SK-N-SH (cell line): Measurements from ENCODE around the gene FRMD3. TPM values are rescaled to one million over a fixed set of nuclear protein-coding genes. Genes with fewer than 3 reads are reported as not detected.

Experiments used
- CTCF ChIA-PET: fragments of 300-600, 350-600 bp; formaldehyde crosslinking; extraction: SDS; loops from one replicate; lab custom pipeline; 2021; lab: Yijun Ruan, JAX
- POLR2A ChIA-PET: fragments of 350-600 bp; sonication (Branson Sonifier 250); formaldehyde crosslinking; extraction: SDS; loops from one replicate; lab custom pipeline; 2020; ENCODE audit warnings: antibody characterized with exemption, inconsistent platforms; lab: Yijun Ruan, JAX
- DNase-seq: peaks from one replicate; pipeline ENCODE4 v3.0.0; 2012
- H2AFZ ChIP-seq: fragments of 200-600 bp; sonication (generic); 2 replicates; pipeline ENCODE4 v1.8.1; 2016; ENCODE audit warnings: antibody characterized with exemption, mild to moderate bottlenecking, low read depth
- H3F3A ChIP-seq: fragments of 200-600 bp; sonication (generic); replicated peaks from 2 replicates; pipeline ENCODE3; 2016; ENCODE audit warnings: antibody characterized with exemption, mild to moderate bottlenecking; ENCODE audit not compliant: insufficient read depth
- H3K27ac ChIP-seq, 2 experiments: fragments of 200-500 bp in 1 of 2; fragments of 200-600 bp in 1 of 2; sonication (Bioruptor generic) in 1 of 2; sonication (generic), shearing (Covaris generic) in 1 of 2; 2 replicates each; pipeline versions ENCODE4 v1.5.1 to v1.6.1; 2014 to 2016; ENCODE audit warnings: low read depth in 2 of 2, inconsistent platforms in 1 of 2, low read length in 1 of 2, mild to moderate bottlenecking in 1 of 2, mixed read lengths in 1 of 2
- H3K27me3 ChIP-seq: fragments of 200-600 bp; sonication (generic), shearing (Covaris generic); 2 replicates; pipeline ENCODE4 v1.6.1; 2016; ENCODE audit warnings: mixed run types; ENCODE audit not compliant: insufficient read depth
- H3K36me3 ChIP-seq, 2 experiments: fragments of 200-500 bp in 1 of 2; fragments of 200-600 bp in 1 of 2; sonication (Bioruptor generic) in 1 of 2; sonication (generic) in 1 of 2; replicated peaks in 1 of 2; 2 replicates each; pipeline versions ENCODE3 to v1.5.1; 2014 to 2016; ENCODE audit warnings: low read length in 1 of 2, mild to moderate bottlenecking in 1 of 2; ENCODE audit not compliant: insufficient read depth in 2 of 2, control insufficient read depth in 1 of 2
- H3K4me1 ChIP-seq, 2 experiments: fragments of 200-500 bp in 1 of 2; fragments of 200-600 bp in 1 of 2; sonication (Bioruptor generic) in 1 of 2; sonication (generic), shearing (Covaris generic) in 1 of 2; 2 replicates each; pipeline versions ENCODE4 v1.5.1 to v1.6.1; 2014 to 2016; ENCODE audit warnings: low read depth in 1 of 2, low read length in 1 of 2, mixed run types in 1 of 2; ENCODE audit not compliant: insufficient read depth in 2 of 2, control insufficient read depth in 1 of 2
- H3K4me2 ChIP-seq: fragments of 200-600 bp; sonication (generic), shearing (Covaris generic); 2 replicates; pipeline ENCODE4 v1.6.1; 2017; ENCODE audit warnings: mixed run types
- H3K4me3 ChIP-seq, 2 experiments: fragments of 200-500 bp in 1 of 2; fragments of 200-600 bp in 1 of 2; sonication (Bioruptor generic) in 1 of 2; sonication (generic), shearing (Covaris generic) in 1 of 2; 2 replicates each; pipeline versions ENCODE4 v1.5.1 to v1.8.1; 2014 to 2016; ENCODE audit warnings: low read depth in 2 of 2, inconsistent platforms in 1 of 2, low read length in 1 of 2, mild to moderate bottlenecking in 1 of 2, mixed read lengths in 1 of 2, moderate library complexity in 1 of 2
- H3K79me2 ChIP-seq: fragments of 200-600 bp; sonication (generic); 2 replicates; pipeline ENCODE4 v1.8.1; 2017; ENCODE audit warnings: mild to moderate bottlenecking; ENCODE audit not compliant: insufficient read depth
- H3K9ac ChIP-seq: fragments of 200-600 bp; sonication (generic); 2 replicates; pipeline ENCODE4 v1.6.1; 2017; ENCODE audit warnings: mixed run types
- H3K9me2 ChIP-seq: fragments of 200-600 bp; sonication (generic); 2 replicates; pipeline ENCODE4 v1.6.1; 2017; ENCODE audit warnings: mixed run types
- H3K9me3 ChIP-seq: fragments of 200-600 bp; sonication (generic); 2 replicates; pipeline ENCODE4 v1.6.1; 2017; ENCODE audit warnings: mixed run types, mild to moderate bottlenecking, moderate library complexity
- H4K20me1 ChIP-seq: fragments of 200-600 bp; sonication (generic); 2 replicates; pipeline ENCODE4 v1.6.1; 2017; ENCODE audit warnings: mild to moderate bottlenecking, mixed run types; ENCODE audit not compliant: insufficient read depth
- EP300 ChIP-seq, 2 experiments: IDR thresholded peaks; 2 replicates each; pipeline versions ENCODE4 v1.4.0 to v1.6.1; 2012; ENCODE audit warnings: borderline replicate concordance in 1 of 2, low read depth in 1 of 2, low read length in 1 of 2
- FOXJ3 ChIP-seq: sonication (generic); formaldehyde crosslinking; IDR thresholded peaks from 2 replicates; pipeline ENCODE4 v1.5.1; 2020; ENCODE audit warnings: mild to moderate bottlenecking, missing genetic modification reagents
- FOXM1 ChIP-seq: IDR thresholded peaks from 2 replicates; pipeline ENCODE4 v1.4.0; 2012; ENCODE audit warnings: low read depth, mild to moderate bottlenecking
- GABPA ChIP-seq: IDR thresholded peaks from 2 replicates; pipeline ENCODE4 v1.4.0; 2012; ENCODE audit warnings: low read depth, mild to moderate bottlenecking
- MXI1 ChIP-seq: IDR thresholded peaks from 2 replicates; pipeline ENCODE4 v1.6.1; 2012; ENCODE audit warnings: mild to moderate bottlenecking, low read depth, low read length, improper control_type of control experiment
- NFIC ChIP-seq: IDR thresholded peaks from 2 replicates; pipeline ENCODE4 v1.4.0; 2012; ENCODE audit warnings: borderline replicate concordance
- RAD21 ChIP-seq: IDR thresholded peaks from 2 replicates; pipeline ENCODE4 v1.6.1; 2012; ENCODE audit warnings: mild to moderate bottlenecking, low read length
- RCOR1 ChIP-seq: fragments of 150-350 bp; IDR thresholded peaks from 2 replicates; pipeline ENCODE4 v1.6.1; 2017; ENCODE audit warnings: antibody characterized with exemption, low read length
- RFX5 ChIP-seq: IDR thresholded peaks from 2 replicates; pipeline ENCODE4 v1.6.1; 2012; ENCODE audit warnings: mild to moderate bottlenecking, improper control_type of control experiment, low read length
- TCF12 ChIP-seq: IDR thresholded peaks from 2 replicates; pipeline ENCODE4 v1.4.0; 2012
- WGBS: methylation state at CpG from one replicate; pipeline ENCODE4 v1.1.6; 2017; ENCODE audit warnings: low lambda C conversion rate; 5-methylcytosine and 5-hydroxymethylcytosine counted together
- polyA plus RNA-seq, 3 experiments: library from polyadenylated mRNA; depleted of rRNA; stranded (reverse); fragments of >200 nt; gene quantifications; 2 replicates each; pipeline ENCODE4 v1.2.3, GENCODE V29; 2012
- TF ChIP-seq, protein P1 (sequence below): fragments of 150-350 bp; IDR thresholded peaks from 2 replicates; pipeline ENCODE4 v1.6.1; 2016; ENCODE audit warnings: mild to moderate bottlenecking, low read depth, low read length

The FRMD3 gene
- polyA plus RNA-seq, 1 of the 3 experiments (the other 2 are of a cell fraction), result 0.89 TPM

DNA sequence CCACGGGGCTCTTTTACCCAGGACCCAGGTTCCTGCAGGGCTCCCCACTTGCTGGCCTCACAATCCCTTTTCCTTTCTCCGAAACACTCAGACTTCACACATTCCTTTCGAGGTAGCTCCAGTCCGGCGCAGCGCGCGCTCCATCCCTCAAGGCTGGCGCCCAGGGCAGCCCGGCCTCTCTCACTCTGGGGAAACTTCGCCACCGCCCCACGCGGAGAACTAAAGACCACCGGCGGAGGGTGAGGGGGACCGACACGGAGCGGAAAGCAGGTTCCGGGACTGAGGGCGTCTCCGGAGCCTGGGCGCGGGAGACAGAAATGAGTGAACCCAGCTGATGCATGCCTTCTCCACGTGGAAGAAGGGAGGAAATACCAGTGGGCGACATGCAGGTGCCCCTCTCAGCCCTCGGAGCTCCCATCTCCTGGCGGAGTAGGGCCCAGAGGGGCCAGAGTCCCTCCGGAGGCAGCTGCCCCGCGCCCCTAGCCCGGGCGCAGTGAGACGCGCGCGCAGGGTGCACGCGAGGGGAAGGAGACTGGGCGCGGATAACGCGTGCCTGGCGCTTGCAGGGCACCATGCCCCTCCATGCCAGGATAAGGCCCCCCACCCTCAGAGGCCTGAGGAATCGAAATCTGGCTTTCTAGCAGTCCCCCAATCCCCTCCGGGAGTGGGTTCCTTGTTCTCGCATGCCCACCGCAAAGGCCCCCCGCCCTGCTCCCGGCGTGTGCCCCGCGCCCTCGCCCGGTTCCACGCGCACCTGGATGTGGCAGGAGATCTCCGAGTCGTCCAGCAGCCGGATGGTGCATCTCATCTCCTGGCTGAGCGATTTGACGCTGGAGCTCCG lies 650 bp downstream of the FRMD3 start:
- peak overlapping the region; percentile 85 for H3K4me2 ChIP-seq
- POLR2A ChIA-PET, result interaction anchor here (0.6 to 1.5 kb wide), 5 partner anchors 85 to 318 kb away, joined by 3 to 5 read pairs (median 3); partner anchors contain the start of gene IDNK
- H3K9me2 ChIP-seq, result no peaks in the 10 kb centered on the region
- no peaks in the 10 kb centered on the region for H3K27me3 ChIP-seq
- DNase-seq, result peak; percentile 47
- H2AFZ ChIP-seq, result peak overlapping the region; percentile 81
- peaks cover 0 to 23% of the 10 kb centered on the region in 2 experiments; a peak in 2 of 4 replicates for H3K4me1 ChIP-seq
- H3F3A ChIP-seq, result peaks cover 4% of the 10 kb centered on the region
- TF ChIP-seq MXI1 (peak; percentile 79), RFX5 (no peak)
- peaks cover 58% of the 10 kb centered on the region for H3K79me2 ChIP-seq
- peak overlapping the region; percentile 74 to 79 for H3K4me3 ChIP-seq
- peak overlapping the region; percentile 59; the same call in 1 of the 2 replicates for H3K9ac ChIP-seq
- H4K20me1 ChIP-seq, result no peaks in the 10 kb centered on the region
- H3K27ac ChIP-seq, result peak overlapping the region; percentile 40 to 80; a peak in 3 of 4 replicates
- no peaks in the 10 kb centered on the region for H3K36me3 ChIP-seq
- CTCF ChIA-PET, result interaction anchor here (0.7 to 4.5 kb wide), 27 partner anchors 8 to 340 kb away, joined by 3 to 89 read pairs (median 5); no protein-coding TSS in a partner anchor
- WGBS, result 5% methylated on average over 29 of the region's 63 CpGs
- no peaks in the 10 kb centered on the region for H3K9me3 ChIP-seq

DNA sequence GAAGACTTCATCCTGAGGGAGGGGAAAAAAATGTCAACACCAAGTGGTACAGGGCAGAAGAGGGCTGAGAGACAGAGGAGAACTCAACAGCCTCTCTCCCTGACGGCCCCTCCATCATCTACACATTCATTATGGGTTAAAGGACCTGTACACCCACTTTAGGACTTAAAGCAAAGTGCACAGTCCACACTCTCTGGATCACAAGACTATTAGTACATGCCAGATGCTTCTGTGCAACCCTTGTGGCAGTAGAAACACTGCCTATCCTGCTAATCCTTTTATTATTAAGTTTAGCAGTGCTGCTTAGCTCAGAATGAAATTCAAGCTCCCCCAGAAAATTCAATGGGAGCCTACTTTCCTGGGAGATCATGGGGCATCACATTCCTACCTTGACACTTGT lies 1.9 kb downstream of the FRMD3 start:
- H3K4me2 ChIP-seq, result peak overlapping the region; percentile 85
- no peaks in the 10 kb centered on the region for H3K36me3 ChIP-seq
- 0 out of 2 replicates have a peak, but pooled peaks cover 3% of the 10 kb centered on the region for H4K20me1 ChIP-seq
- DNase-seq, result no peak
- H3K79me2 ChIP-seq, result peaks cover 70% of the 10 kb centered on the region
- CTCF ChIA-PET, result interaction anchor here (2.9 to 4.5 kb wide), 2 partner anchors 87 to 201 kb away, joined by 16 to 89 read pairs; no protein-coding TSS in a partner anchor
- peak overlapping the region in 1 of 2 experiments; percentile 74; a peak in 2 of 4 replicates for H3K4me3 ChIP-seq
- H2AFZ ChIP-seq, result no peak overlapping the region
- no peak overlapping the region for H3K27ac ChIP-seq
- H3K4me1 ChIP-seq, result peaks cover 0 to 23% of the 10 kb centered on the region in 2 experiments; a peak in 2 of 4 replicates
- H3K27me3 ChIP-seq, result no peaks in the 10 kb centered on the region
- peaks cover 4% of the 10 kb centered on the region for H3F3A ChIP-seq
- POLR2A ChIA-PET, result no interaction called here
- TF ChIP-seq EP300 (IDR thresholded peaks at IDR 0.05; ENCODE audit: borderline replicate concordance in 1 of 2, low read depth in 1 of 2, low read length in 1 of 2) (no peak), GABPA (no peak), RAD21 (0 out of 2 replicates have a peak, but pooled peaks have one; percentile 13), TCF12 (no peak)
- H3K9me3 ChIP-seq, result no peaks in the 10 kb centered on the region
- 75% methylated on average over 1 of the region's 1 CpG for WGBS
- H3K9ac ChIP-seq, result no peak overlapping the region
- H3K9me2 ChIP-seq, result no peaks in the 10 kb centered on the region

DNA sequence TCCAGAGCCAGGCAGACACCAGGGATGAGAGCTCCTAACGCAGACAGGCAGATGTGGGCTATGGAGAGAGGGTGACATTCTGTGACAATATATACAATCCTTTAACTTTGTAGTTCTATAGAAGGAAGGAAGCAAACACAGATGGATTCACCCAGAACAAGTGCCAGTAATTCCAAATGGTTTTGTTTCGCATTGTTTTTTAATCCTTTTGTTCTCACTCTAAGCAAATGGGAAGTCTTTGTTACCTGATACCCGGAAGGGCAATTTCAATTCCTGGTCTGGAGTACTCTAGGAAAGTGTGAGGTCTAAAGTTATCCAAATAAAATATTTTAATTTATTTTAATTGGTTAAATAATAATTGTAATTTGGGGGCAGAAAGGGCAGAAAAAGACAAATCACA lies 2.5 kb downstream of the FRMD3 start:
- H3K9ac ChIP-seq, result no peak overlapping the region
- ChIA-PET CTCF (interaction anchor here (1.1 to 2.2 kb wide), 3 partner anchors 9 to 336 kb away, joined by 3 to 15 read pairs (median 5); no protein-coding TSS in a partner anchor), POLR2A (no interaction called here)
- H3K4me1 ChIP-seq, result peaks cover 0 to 23% of the 10 kb centered on the region in 2 experiments; a peak in 2 of 4 replicates
- WGBS, result 81% methylated on average over 3 of the region's 3 CpGs
- TF ChIP-seq, protein P1, sequence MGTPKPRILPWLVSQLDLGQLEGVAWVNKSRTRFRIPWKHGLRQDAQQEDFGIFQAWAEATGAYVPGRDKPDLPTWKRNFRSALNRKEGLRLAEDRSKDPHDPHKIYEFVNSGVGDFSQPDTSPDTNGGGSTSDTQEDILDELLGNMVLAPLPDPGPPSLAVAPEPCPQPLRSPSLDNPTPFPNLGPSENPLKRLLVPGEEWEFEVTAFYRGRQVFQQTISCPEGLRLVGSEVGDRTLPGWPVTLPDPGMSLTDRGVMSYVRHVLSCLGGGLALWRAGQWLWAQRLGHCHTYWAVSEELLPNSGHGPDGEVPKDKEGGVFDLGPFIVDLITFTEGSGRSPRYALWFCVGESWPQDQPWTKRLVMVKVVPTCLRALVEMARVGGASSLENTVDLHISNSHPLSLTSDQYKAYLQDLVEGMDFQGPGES, result no peak
- TF ChIP-seq FOXM1 (no peak), FOXJ3 (no peak), NFIC (no peak), EP300 (IDR thresholded peaks at IDR 0.05; ENCODE audit: borderline replicate concordance in 1 of 2, low read depth in 1 of 2, low read length in 1 of 2) (no peak), RCOR1 (no peak), RAD21 (no peak)
- H3K9me2 ChIP-seq, result no peaks in the 10 kb centered on the region
- 0 out of 2 replicates have a peak, but pooled peaks cover 3% of the 10 kb centered on the region for H4K20me1 ChIP-seq
- H3F3A ChIP-seq, result peaks cover 4% of the 10 kb centered on the region
- H3K79me2 ChIP-seq, result peaks cover 76% of the 10 kb centered on the region
- no peaks in the 10 kb centered on the region for H3K9me3 ChIP-seq
- DNase-seq, result no peak
- H3K36me3 ChIP-seq, result no peaks in the 10 kb centered on the region
- no peak overlapping the region for H3K4me2 ChIP-seq
- H2AFZ ChIP-seq, result no peak overlapping the region
- no peak overlapping the region for H3K4me3 ChIP-seq
- H3K27me3 ChIP-seq, result no peaks in the 10 kb centered on the region
- H3K27ac ChIP-seq, result no peak overlapping the region
